ENCODE results near the gene DNPH1. TPM values are rescaled to one million over a fixed set of nuclear protein-coding genes. Genes with fewer than 3 reads are reported as not detected.

Gene DNPH1
- polyA plus RNA-seq, 1 donor from 2014 or later: 48.3 TPM

DNA sequence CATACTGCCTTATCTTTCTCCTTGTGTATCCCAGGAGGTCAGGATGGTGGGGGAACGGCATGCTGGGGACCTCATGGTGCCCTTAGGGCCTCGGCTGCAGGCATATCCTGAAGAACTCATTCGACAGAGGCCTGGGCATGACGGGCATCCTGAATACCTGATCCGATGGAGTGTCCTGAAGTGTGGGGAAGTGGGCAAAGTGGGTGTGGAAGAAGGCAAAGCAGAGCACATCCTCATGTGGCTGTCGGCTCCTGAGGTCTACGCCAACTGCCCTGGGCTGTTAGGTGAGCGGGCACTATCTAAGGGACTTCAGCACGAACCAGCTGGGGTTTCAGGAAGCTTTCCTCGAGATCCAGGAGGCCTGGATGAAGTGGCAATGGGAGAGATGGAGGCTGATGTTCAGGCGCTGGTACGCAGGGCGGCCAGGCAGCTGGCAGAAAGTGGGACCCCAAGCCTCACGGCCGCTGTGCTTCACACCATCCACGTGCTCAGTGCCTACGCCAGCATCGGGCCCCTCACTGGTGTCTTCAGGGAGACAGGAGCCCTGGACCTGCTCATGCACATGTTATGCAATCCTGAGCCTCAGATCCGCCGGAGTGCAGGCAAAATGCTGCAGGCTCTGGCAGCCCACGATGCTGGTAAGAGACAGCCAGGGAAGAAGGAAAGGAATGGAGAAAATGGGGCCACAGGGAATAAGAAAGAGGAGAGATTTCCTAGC, 44.9 kb downstream of the DNPH1 start:
- no peak overlapping the region for H3K27ac ChIP-seq (ENCODE audit: low read length)
- no peaks in the 10 kb centered on the region for H3F3A ChIP-seq (ENCODE audit: insufficient read depth, low read length, poor library complexity, severe bottlenecking)
- no peaks in the 10 kb centered on the region for H3K79me2 ChIP-seq (replicated peaks; ENCODE audit: insufficient read depth, low read length)
- no peak overlapping the region for H3K4me3 ChIP-seq (ENCODE audit: low read length)
- H2AFZ ChIP-seq (ENCODE audit: low read depth, low read length): no peak overlapping the region
- H3K9ac ChIP-seq (ENCODE audit: low read length): no peak overlapping the region
- H3K36me3 ChIP-seq (ENCODE audit: insufficient read depth, low read length): peaks cover 6% of the 10 kb centered on the region
- H3K9me3 ChIP-seq (ENCODE audit: low read length): no peaks in the 10 kb centered on the region
- no peaks in the 10 kb centered on the region for H4K20me1 ChIP-seq (ENCODE audit: insufficient read depth)
- no peak for TF ChIP-seq SMC3 (conservative IDR thresholded peaks at IDR 0.05; ENCODE audit: poor library complexity)
- TF ChIP-seq EP300 (conservative IDR thresholded peaks at IDR 0.05; ENCODE audit: poor library complexity, severe bottlenecking): no peak
- TF ChIP-seq RAD21 (conservative IDR thresholded peaks at IDR 0.05): no peak
- TF ChIP-seq, protein P1, sequence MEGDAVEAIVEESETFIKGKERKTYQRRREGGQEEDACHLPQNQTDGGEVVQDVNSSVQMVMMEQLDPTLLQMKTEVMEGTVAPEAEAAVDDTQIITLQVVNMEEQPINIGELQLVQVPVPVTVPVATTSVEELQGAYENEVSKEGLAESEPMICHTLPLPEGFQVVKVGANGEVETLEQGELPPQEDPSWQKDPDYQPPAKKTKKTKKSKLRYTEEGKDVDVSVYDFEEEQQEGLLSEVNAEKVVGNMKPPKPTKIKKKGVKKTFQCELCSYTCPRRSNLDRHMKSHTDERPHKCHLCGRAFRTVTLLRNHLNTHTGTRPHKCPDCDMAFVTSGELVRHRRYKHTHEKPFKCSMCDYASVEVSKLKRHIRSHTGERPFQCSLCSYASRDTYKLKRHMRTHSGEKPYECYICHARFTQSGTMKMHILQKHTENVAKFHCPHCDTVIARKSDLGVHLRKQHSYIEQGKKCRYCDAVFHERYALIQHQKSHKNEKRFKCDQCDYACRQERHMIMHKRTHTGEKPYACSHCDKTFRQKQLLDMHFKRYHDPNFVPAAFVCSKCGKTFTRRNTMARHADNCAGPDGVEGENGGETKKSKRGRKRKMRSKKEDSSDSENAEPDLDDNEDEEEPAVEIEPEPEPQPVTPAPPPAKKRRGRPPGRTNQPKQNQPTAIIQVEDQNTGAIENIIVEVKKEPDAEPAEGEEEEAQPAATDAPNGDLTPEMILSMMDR (IDR thresholded peaks at IDR 0.05; ENCODE audit: poor library complexity, severe bottlenecking): no peak
- no peak for TF ChIP-seq TAF1 (IDR thresholded peaks at IDR 0.05; ENCODE audit: low read depth)
- TF ChIP-seq POLR2AphosphoS5 (IDR thresholded peaks at IDR 0.05): no peak
- TF ChIP-seq EZH2 (IDR thresholded peaks at IDR 0.05; ENCODE audit: borderline replicate concordance, insufficient read depth, low read length, poor library complexity, severe bottlenecking): no peak
- TF ChIP-seq MXI1 (conservative IDR thresholded peaks at IDR 0.05; ENCODE audit: poor library complexity, severe bottlenecking): no peak
- no peaks in the 10 kb centered on the region for H3K27me3 ChIP-seq (ENCODE audit: insufficient read depth, low read depth, low read length)
- no peaks in the 10 kb centered on the region for H3K9me2 ChIP-seq (ENCODE audit: insufficient read depth, low read length)
- no peak overlapping the region for H3K4me2 ChIP-seq (ENCODE audit: low read length)

DNA sequence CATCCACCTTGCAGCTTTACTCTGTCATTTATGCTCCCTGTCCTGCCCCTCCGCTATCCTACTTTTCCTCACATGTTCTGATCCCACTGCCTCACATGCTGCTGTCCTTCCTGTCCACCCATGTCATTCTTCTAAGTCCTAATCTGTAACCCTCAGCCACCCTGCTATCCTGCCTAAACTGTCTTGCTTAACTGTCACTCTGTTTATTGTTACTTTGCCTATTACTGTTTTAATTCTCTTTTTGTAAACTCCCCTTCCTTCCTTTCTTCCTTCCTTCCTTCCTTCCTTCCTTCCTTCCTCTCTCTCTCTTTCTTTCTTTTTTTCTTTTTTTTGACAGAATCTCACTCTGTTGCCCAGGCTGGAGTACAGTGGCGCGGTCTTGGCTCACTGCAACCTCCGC, 45.8 kb downstream of the DNPH1 start:
- H3K9me3 ChIP-seq (ENCODE audit: low read length): no peaks in the 10 kb centered on the region
- H2AFZ ChIP-seq (ENCODE audit: low read depth, low read length): no peak overlapping the region
- H3K79me2 ChIP-seq (replicated peaks; ENCODE audit: insufficient read depth, low read length): no peaks in the 10 kb centered on the region
- no peak for TF ChIP-seq EP300 (conservative IDR thresholded peaks at IDR 0.05; ENCODE audit: poor library complexity, severe bottlenecking)
- no peak for TF ChIP-seq SMC3 (conservative IDR thresholded peaks at IDR 0.05; ENCODE audit: poor library complexity)
- TF ChIP-seq POLR2AphosphoS5 (IDR thresholded peaks at IDR 0.05): no peak
- no peak for TF ChIP-seq RAD21 (conservative IDR thresholded peaks at IDR 0.05)
- no peak for TF ChIP-seq MXI1 (conservative IDR thresholded peaks at IDR 0.05; ENCODE audit: poor library complexity, severe bottlenecking)
- TF ChIP-seq EZH2 (IDR thresholded peaks at IDR 0.05; ENCODE audit: borderline replicate concordance, insufficient read depth, low read length, poor library complexity, severe bottlenecking): no peak
- TF ChIP-seq, protein P1 (IDR thresholded peaks at IDR 0.05; ENCODE audit: poor library complexity, severe bottlenecking): no peak
- TF ChIP-seq, protein P2, sequence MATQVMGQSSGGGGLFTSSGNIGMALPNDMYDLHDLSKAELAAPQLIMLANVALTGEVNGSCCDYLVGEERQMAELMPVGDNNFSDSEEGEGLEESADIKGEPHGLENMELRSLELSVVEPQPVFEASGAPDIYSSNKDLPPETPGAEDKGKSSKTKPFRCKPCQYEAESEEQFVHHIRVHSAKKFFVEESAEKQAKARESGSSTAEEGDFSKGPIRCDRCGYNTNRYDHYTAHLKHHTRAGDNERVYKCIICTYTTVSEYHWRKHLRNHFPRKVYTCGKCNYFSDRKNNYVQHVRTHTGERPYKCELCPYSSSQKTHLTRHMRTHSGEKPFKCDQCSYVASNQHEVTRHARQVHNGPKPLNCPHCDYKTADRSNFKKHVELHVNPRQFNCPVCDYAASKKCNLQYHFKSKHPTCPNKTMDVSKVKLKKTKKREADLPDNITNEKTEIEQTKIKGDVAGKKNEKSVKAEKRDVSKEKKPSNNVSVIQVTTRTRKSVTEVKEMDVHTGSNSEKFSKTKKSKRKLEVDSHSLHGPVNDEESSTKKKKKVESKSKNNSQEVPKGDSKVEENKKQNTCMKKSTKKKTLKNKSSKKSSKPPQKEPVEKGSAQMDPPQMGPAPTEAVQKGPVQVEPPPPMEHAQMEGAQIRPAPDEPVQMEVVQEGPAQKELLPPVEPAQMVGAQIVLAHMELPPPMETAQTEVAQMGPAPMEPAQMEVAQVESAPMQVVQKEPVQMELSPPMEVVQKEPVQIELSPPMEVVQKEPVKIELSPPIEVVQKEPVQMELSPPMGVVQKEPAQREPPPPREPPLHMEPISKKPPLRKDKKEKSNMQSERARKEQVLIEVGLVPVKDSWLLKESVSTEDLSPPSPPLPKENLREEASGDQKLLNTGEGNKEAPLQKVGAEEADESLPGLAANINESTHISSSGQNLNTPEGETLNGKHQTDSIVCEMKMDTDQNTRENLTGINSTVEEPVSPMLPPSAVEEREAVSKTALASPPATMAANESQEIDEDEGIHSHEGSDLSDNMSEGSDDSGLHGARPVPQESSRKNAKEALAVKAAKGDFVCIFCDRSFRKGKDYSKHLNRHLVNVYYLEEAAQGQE (IDR thresholded peaks at IDR 0.05; ENCODE audit: borderline replicate concordance): no peak
- no peak for TF ChIP-seq TAF1 (IDR thresholded peaks at IDR 0.05; ENCODE audit: low read depth)
- H3K4me3 ChIP-seq (ENCODE audit: low read length): peak overlapping the region; percentile 79
- no peaks in the 10 kb centered on the region for H3F3A ChIP-seq (ENCODE audit: insufficient read depth, low read length, poor library complexity, severe bottlenecking)
- H3K9ac ChIP-seq (ENCODE audit: low read length): peak overlapping the region; percentile 3
- no peaks in the 10 kb centered on the region for H4K20me1 ChIP-seq (ENCODE audit: insufficient read depth)
- no peak overlapping the region for H3K4me2 ChIP-seq (ENCODE audit: low read length)
- no peaks in the 10 kb centered on the region for H3K27me3 ChIP-seq (ENCODE audit: insufficient read depth, low read depth, low read length)
- H3K27ac ChIP-seq (ENCODE audit: low read length): no peak overlapping the region
- H3K36me3 ChIP-seq (ENCODE audit: insufficient read depth, low read length): peaks cover 6% of the 10 kb centered on the region
- H3K9me2 ChIP-seq (ENCODE audit: insufficient read depth, low read length): no peaks in the 10 kb centered on the region

All from neural cell (in vitro differentiated cells).